ENCODE results near the gene MPEG1. TPM values are rescaled to one million over a fixed set of nuclear protein-coding genes. Genes with fewer than 3 reads are reported as not detected.

Gene MPEG1
- total RNA-seq, 1 experiment from 2014 or later, result 0.08 TPM

GRCh38 chr11:59222464-59223060 lies 9.8 kb upstream of the MPEG1 start:
- no peak for DNase-seq (ENCODE audit: low read depth, low spot score)
- no peak for TF ChIP-seq TCF7L2 (IDR thresholded peaks at IDR 0.05; ENCODE audit: low read depth, low read length)
- ChIA-PET POLR2A (no interaction called here), CTCF (no interaction called here)
- no peaks in the 10 kb centered on the region for H3K4me1 ChIP-seq (ENCODE audit: control insufficient read depth, insufficient read depth, low read length)
- H3K27me3 ChIP-seq (ENCODE audit: control insufficient read depth, insufficient read depth, low read length), result peaks cover 3% of the 10 kb centered on the region; the same call in 1 of the 2 replicates
- H3K36me3 ChIP-seq (ENCODE audit: control insufficient read depth, insufficient read depth, low read length), result no peaks in the 10 kb centered on the region
- in situ Hi-C loops (cut with HindIII; ENCODE audit: low pct_unique_long_range_greater_than_20kb, low sequenced_read_pairs), result no loop called here
- no peaks in the 10 kb centered on the region for H3K9me3 ChIP-seq (ENCODE audit: control insufficient read depth, insufficient read depth, low read depth, low read length)
- no peak overlapping the region for H3K4me3 ChIP-seq (ENCODE audit: low read depth in 2 of 2, low read length in 2 of 2)
- ATAC-seq, result no peak
- no peak overlapping the region for H3K27ac ChIP-seq (ENCODE audit: low read length)
- no TSS peak for BruUV-seq (replicated peaks)
- intact Hi-C loops (cut with micrococcal nuclease; ENCODE audit: unreplicated experiment), result no loop called here

DNA sequence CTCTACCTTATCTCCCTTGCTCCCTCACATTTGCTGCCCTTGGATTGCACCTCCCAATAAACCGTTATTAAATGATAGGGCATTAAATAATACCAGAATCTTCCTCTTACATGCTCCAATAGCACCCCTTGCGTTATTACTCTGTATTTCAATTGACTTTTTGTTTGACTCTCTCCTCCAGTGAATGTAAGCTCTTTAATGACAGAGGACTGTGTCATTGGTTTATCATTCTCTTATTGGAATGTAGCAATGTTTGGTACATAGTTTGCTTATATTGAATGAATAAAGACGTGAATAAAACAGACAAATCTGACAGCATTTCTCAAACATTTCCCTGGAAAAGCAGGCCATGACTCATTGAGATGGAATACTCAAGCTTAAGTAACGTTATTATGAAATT lies 8.7 kb upstream of the MPEG1 start:
- Histone ChIP-seq H3K27ac (ENCODE audit: low read length) (no peak overlapping the region), H3K27me3 (ENCODE audit: control insufficient read depth, insufficient read depth, low read length) (peaks cover 1% of the 10 kb centered on the region; the same call in 1 of the 2 replicates), H3K4me1 (ENCODE audit: control insufficient read depth, insufficient read depth, low read length) (no peaks in the 10 kb centered on the region), H3K9me3 (ENCODE audit: control insufficient read depth, insufficient read depth, low read depth, low read length) (no peaks in the 10 kb centered on the region), H3K36me3 (ENCODE audit: control insufficient read depth, insufficient read depth, low read length) (no peaks in the 10 kb centered on the region), H3K4me3 (ENCODE audit: low read depth in 2 of 2, low read length in 2 of 2) (no peak overlapping the region)
- TF ChIP-seq, protein P1, sequence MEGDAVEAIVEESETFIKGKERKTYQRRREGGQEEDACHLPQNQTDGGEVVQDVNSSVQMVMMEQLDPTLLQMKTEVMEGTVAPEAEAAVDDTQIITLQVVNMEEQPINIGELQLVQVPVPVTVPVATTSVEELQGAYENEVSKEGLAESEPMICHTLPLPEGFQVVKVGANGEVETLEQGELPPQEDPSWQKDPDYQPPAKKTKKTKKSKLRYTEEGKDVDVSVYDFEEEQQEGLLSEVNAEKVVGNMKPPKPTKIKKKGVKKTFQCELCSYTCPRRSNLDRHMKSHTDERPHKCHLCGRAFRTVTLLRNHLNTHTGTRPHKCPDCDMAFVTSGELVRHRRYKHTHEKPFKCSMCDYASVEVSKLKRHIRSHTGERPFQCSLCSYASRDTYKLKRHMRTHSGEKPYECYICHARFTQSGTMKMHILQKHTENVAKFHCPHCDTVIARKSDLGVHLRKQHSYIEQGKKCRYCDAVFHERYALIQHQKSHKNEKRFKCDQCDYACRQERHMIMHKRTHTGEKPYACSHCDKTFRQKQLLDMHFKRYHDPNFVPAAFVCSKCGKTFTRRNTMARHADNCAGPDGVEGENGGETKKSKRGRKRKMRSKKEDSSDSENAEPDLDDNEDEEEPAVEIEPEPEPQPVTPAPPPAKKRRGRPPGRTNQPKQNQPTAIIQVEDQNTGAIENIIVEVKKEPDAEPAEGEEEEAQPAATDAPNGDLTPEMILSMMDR (IDR thresholded peaks at IDR 0.05), result no peak
- no peak for TF ChIP-seq SIN3A (IDR thresholded peaks at IDR 0.05; ENCODE audit: borderline replicate concordance, insufficient read depth, low read depth, low read length)
- no TSS peak for BruUV-seq (replicated peaks)
- ChIA-PET CTCF (no interaction called here), POLR2A (no interaction called here)
- intact Hi-C loops (cut with micrococcal nuclease; ENCODE audit: unreplicated experiment), result no loop called here
- in situ Hi-C loops (cut with HindIII; ENCODE audit: low pct_unique_long_range_greater_than_20kb, low sequenced_read_pairs), result no loop called here
- DNase-seq (ENCODE audit: low read depth, low spot score), result no peak
- ATAC-seq, result no peak

- ATAC-seq, result no peak
- no peaks in the 10 kb centered on the region for H3K9me3 ChIP-seq (ENCODE audit: control insufficient read depth, insufficient read depth, low read depth, low read length)
- CTCF ChIA-PET, result interaction anchor here (0.6 kb wide), 1 partner anchor 48 kb away, joined by 8 read pairs; the partner anchor contains the start of gene DTX4
- no peaks in the 10 kb centered on the region for H3K27me3 ChIP-seq (ENCODE audit: control insufficient read depth, insufficient read depth, low read length)
- no peaks in the 10 kb centered on the region for H3K36me3 ChIP-seq (ENCODE audit: control insufficient read depth, insufficient read depth, low read length)
- no peak overlapping the region for H3K27ac ChIP-seq (ENCODE audit: low read length)
- TF ChIP-seq SIN3A (IDR thresholded peaks at IDR 0.05; ENCODE audit: borderline replicate concordance, insufficient read depth, low read depth, low read length) (no peak), REST (IDR thresholded peaks at IDR 0.05; ENCODE audit: insufficient read depth in 1 of 2, low read depth in 2 of 2, low read length in 1 of 2) (no peak), TCF7L2 (IDR thresholded peaks at IDR 0.05; ENCODE audit: low read depth, low read length) (no peak), POLR2AphosphoS5 (IDR thresholded peaks at IDR 0.05; ENCODE audit: low read depth, low read length) (no peak)
- TF ChIP-seq, protein P1 (IDR thresholded peaks at IDR 0.05), result no peak
- POLR2A ChIA-PET, result no interaction called here
- in situ Hi-C loops (cut with HindIII; ENCODE audit: low pct_unique_long_range_greater_than_20kb, low sequenced_read_pairs), result no loop called here
- no peak for DNase-seq (ENCODE audit: low read depth, low spot score)
- intact Hi-C loops (cut with micrococcal nuclease; ENCODE audit: unreplicated experiment), result no loop called here
- no peak overlapping the region for H3K4me3 ChIP-seq (ENCODE audit: low read depth in 2 of 2, low read length in 2 of 2)
- H3K4me1 ChIP-seq (ENCODE audit: control insufficient read depth, insufficient read depth, low read length), result no peaks in the 10 kb centered on the region
- no TSS peak for BruUV-seq (replicated peaks)
Measured at GRCh38 chr11:59219836-59220235, 7.1 kb upstream of the MPEG1 start.

Data from Panc1 (cell line).